ENCODE measurements around the gene SLC29A1.

SLC29A1 gene

DNA sequence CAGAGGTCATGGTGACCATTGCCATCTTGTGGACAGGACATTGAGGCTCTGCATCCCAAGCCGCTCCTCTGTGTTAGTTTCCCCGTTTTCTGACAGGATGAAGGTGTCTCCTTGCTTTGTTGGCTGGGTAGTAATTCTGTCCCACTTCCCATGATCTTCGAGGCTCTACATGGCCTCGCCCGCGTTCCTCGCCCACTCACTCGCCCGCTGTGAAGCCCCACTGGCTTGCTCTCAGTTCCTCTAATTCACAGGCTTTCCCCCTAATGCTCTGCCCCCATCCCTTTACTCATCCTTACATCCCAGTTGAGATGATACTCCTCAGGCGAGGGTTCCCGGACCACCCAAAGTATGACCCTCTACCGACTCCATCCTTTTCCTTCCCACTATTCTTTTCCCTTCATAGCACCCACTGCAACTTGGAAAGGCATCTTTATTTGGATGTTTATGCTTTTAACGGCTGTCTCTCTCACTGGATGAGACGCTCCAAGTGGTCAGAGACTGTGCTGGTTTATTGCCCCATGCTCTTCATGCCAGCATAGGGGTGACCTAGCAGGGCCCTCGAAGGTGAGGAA, 34.4 kb downstream of the SLC29A1 start:
- ATAC-seq = no peak
- TF ChIP-seq GLIS3 (CRISPR knock-in tag; IDR thresholded peaks at IDR 0.05) = no peak
- TF ChIP-seq, protein P1, sequence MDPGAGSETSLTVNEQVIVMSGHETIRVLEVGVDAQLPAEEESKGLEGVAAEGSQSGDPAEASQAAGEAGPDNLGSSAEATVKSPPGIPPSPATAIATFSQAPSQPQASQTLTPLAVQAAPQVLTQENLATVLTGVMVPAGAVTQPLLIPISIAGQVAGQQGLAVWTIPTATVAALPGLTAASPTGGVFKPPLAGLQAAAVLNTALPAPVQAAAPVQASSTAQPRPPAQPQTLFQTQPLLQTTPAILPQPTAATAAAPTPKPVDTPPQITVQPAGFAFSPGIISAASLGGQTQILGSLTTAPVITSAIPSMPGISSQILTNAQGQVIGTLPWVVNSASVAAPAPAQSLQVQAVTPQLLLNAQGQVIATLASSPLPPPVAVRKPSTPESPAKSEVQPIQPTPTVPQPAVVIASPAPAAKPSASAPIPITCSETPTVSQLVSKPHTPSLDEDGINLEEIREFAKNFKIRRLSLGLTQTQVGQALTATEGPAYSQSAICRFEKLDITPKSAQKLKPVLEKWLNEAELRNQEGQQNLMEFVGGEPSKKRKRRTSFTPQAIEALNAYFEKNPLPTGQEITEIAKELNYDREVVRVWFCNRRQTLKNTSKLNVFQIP (CRISPR knock-in tag; IDR thresholded peaks at IDR 0.05; ENCODE audit: borderline replicate concordance, low read depth) = no peak
- no peak for TF ChIP-seq ZFP3 (CRISPR knock-in tag; IDR thresholded peaks at IDR 0.05)
- no peak for TF ChIP-seq CSRNP3 (CRISPR knock-in tag; IDR thresholded peaks at IDR 0.05)
- no peak for TF ChIP-seq PPARA (CRISPR knock-in tag; IDR thresholded peaks at IDR 0.05; ENCODE audit: borderline replicate concordance)

DNA sequence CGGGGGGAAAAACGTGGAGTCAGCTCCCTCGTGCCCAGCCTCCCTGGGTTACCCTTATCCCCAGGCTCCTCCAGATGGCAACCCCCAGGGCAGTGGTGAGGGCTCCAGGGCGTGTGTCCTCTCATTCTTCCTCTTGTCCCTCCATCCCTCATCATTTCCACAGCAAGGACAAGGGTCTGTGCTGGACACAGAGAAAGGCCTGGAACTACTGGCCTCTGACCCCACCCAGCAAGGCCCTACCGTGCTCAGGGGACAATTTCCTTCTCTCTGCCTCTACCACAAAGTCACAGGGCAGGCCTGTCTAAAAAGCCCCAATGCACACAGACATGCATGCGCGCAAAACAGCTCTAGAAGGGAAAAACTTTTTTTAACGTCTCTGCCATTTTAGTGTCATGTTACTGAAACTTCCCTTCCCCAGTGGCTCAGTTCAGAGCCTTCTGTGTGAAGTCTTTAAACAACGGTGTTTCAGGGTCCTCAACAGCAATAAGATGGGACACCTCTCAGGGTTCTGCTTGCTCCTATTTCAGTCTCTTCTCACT, 35.0 kb downstream of the SLC29A1 start:
- no peak for ATAC-seq
- no peak for TF ChIP-seq ZFP30 (CRISPR knock-in tag; IDR thresholded peaks at IDR 0.05)
- TF ChIP-seq ZC3H10 (CRISPR knock-in tag; IDR thresholded peaks at IDR 0.05) = no peak
- TF ChIP-seq TCF4 (CRISPR knock-in tag; IDR thresholded peaks at IDR 0.05; ENCODE audit: borderline replicate concordance) = no peak
- TF ChIP-seq PPARA (CRISPR knock-in tag; IDR thresholded peaks at IDR 0.05; ENCODE audit: borderline replicate concordance) = no peak
- no peak for TF ChIP-seq CSDC2 (CRISPR knock-in tag; IDR thresholded peaks at IDR 0.05)
- TF ChIP-seq RARB (CRISPR knock-in tag; IDR thresholded peaks at IDR 0.05) = no peak
- no peak for TF ChIP-seq SNAI2 (CRISPR knock-in tag; IDR thresholded peaks at IDR 0.05)
- no peak for TF ChIP-seq CSRNP3 (CRISPR knock-in tag; IDR thresholded peaks at IDR 0.05)
- no peak for TF ChIP-seq ARNTL (CRISPR knock-in tag; IDR thresholded peaks at IDR 0.05; ENCODE audit: borderline replicate concordance, low read depth)
- TF ChIP-seq ISL1 (CRISPR knock-in tag; IDR thresholded peaks at IDR 0.05) = no peak
- TF ChIP-seq, protein P2, sequence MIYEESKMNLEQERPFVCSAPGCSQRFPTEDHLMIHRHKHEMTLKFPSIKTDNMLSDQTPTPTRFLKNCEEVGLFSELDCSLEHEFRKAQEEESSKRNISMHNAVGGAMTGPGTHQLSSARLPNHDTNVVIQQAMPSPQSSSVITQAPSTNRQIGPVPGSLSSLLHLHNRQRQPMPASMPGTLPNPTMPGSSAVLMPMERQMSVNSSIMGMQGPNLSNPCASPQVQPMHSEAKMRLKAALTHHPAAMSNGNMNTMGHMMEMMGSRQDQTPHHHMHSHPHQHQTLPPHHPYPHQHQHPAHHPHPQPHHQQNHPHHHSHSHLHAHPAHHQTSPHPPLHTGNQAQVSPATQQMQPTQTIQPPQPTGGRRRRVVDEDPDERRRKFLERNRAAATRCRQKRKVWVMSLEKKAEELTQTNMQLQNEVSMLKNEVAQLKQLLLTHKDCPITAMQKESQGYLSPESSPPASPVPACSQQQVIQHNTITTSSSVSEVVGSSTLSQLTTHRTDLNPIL (CRISPR knock-in tag; IDR thresholded peaks at IDR 0.05; ENCODE audit: low read depth) = no peak
- TF ChIP-seq, protein P1 (CRISPR knock-in tag; IDR thresholded peaks at IDR 0.05; ENCODE audit: borderline replicate concordance, low read depth) = no peak
- TF ChIP-seq ZNF8 (CRISPR knock-in tag; IDR thresholded peaks at IDR 0.05) = no peak

- TF ChIP-seq GLIS3 (CRISPR knock-in tag; IDR thresholded peaks at IDR 0.05) = no peak
- ATAC-seq = no peak
These were observed 35.5 kb downstream of the SLC29A1 start for GRCh38 chr6:44258921-44259320.

DNA sequence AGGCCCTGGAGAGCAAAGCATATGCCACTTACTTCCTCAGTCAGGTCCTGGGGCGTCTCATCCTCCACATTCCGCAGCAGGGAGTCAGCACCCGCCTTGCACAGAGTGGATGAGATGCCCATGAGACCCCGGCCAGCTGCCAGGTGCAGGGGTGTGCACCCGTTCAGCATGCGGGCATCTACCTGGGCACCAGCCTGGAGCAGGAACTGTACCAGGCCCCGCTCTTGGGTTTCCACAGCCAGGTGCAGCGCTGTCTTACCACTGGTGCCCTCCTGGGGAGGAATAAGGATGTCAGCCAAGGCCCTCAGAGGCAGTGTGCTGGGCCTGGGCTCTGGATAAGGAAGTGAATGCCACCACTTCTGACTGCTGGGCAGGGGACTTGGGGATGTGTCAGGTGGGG, 36.6 kb downstream of the SLC29A1 start:
- no peak for ATAC-seq
- TF ChIP-seq ZNF8 (CRISPR knock-in tag; IDR thresholded peaks at IDR 0.05) (no peak), ZNF70 (CRISPR knock-in tag; IDR thresholded peaks at IDR 0.05) (no peak), ISL1 (CRISPR knock-in tag; IDR thresholded peaks at IDR 0.05) (no peak), CSDC2 (CRISPR knock-in tag; IDR thresholded peaks at IDR 0.05) (no peak), SNAI2 (CRISPR knock-in tag; IDR thresholded peaks at IDR 0.05) (no peak), TCF4 (CRISPR knock-in tag; IDR thresholded peaks at IDR 0.05; ENCODE audit: borderline replicate concordance) (no peak), ZFP3 (CRISPR knock-in tag; IDR thresholded peaks at IDR 0.05) (no peak), ARNTL (CRISPR knock-in tag; IDR thresholded peaks at IDR 0.05; ENCODE audit: borderline replicate concordance, low read depth) (no peak), ZNF565 (CRISPR knock-in tag; conservative IDR thresholded peaks at IDR 0.05; ENCODE audit: low read depth) (no peak), BACH2 (CRISPR knock-in tag; IDR thresholded peaks at IDR 0.05; ENCODE audit: borderline replicate concordance) (no peak)
- TF ChIP-seq, protein P2 (CRISPR knock-in tag; IDR thresholded peaks at IDR 0.05; ENCODE audit: low read depth) = no peak
- TF ChIP-seq, protein P3, sequence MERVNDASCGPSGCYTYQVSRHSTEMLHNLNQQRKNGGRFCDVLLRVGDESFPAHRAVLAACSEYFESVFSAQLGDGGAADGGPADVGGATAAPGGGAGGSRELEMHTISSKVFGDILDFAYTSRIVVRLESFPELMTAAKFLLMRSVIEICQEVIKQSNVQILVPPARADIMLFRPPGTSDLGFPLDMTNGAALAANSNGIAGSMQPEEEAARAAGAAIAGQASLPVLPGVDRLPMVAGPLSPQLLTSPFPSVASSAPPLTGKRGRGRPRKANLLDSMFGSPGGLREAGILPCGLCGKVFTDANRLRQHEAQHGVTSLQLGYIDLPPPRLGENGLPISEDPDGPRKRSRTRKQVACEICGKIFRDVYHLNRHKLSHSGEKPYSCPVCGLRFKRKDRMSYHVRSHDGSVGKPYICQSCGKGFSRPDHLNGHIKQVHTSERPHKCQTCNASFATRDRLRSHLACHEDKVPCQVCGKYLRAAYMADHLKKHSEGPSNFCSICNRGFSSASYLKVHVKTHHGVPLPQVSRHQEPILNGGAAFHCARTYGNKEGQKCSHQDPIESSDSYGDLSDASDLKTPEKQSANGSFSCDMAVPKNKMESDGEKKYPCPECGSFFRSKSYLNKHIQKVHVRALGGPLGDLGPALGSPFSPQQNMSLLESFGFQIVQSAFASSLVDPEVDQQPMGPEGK (CRISPR knock-in tag; IDR thresholded peaks at IDR 0.05; ENCODE audit: borderline replicate concordance) = no peak
- TF ChIP-seq, protein P4, sequence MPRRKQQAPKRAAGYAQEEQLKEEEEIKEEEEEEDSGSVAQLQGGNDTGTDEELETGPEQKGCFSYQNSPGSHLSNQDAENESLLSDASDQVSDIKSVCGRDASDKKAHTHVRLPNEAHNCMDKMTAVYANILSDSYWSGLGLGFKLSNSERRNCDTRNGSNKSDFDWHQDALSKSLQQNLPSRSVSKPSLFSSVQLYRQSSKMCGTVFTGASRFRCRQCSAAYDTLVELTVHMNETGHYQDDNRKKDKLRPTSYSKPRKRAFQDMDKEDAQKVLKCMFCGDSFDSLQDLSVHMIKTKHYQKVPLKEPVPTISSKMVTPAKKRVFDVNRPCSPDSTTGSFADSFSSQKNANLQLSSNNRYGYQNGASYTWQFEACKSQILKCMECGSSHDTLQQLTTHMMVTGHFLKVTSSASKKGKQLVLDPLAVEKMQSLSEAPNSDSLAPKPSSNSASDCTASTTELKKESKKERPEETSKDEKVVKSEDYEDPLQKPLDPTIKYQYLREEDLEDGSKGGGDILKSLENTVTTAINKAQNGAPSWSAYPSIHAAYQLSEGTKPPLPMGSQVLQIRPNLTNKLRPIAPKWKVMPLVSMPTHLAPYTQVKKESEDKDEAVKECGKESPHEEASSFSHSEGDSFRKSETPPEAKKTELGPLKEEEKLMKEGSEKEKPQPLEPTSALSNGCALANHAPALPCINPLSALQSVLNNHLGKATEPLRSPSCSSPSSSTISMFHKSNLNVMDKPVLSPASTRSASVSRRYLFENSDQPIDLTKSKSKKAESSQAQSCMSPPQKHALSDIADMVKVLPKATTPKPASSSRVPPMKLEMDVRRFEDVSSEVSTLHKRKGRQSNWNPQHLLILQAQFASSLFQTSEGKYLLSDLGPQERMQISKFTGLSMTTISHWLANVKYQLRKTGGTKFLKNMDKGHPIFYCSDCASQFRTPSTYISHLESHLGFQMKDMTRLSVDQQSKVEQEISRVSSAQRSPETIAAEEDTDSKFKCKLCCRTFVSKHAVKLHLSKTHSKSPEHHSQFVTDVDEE (CRISPR knock-in tag; IDR thresholded peaks at IDR 0.05) = no peak
